ENCODE data around the gene PER2. TPM values are rescaled to one million over a fixed set of nuclear protein-coding genes. Genes with fewer than 3 reads are reported as not detected.
"Not testable (repeated sequence)": the region's sequence is repeated elsewhere in the genome, so short reads cannot be mapped to it uniquely, and the experiment has no call there.

The PER2 gene
- polyA plus RNA-seq, 3 donors = 5.2 to 9.1 (median 5.8) TPM

DNA sequence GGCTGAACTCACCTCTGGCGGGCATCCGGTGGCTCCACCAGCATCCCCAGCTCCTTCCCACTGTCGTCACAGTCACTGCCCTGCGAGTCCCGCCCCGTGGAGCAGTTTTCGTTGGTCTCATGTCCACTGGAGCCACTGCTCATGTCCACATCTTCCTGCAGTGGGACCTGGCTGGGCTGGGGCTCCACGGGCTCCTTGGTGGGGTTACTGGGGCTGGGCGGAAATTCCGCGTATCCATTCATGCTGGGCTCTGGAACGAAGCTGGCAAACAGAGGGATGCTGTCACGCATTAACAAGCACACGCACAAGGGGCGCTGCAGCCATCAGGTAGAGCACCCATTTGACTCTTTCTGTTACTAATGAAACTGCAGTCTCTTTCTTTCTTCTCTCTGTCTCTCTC, 10.7 kb downstream of the PER2 start:
- DNase-seq (ENCODE audit: extremely low read depth in 1 of 11, low read depth in 9 of 11, low spot score in 4 of 11) = no peak

DNA sequence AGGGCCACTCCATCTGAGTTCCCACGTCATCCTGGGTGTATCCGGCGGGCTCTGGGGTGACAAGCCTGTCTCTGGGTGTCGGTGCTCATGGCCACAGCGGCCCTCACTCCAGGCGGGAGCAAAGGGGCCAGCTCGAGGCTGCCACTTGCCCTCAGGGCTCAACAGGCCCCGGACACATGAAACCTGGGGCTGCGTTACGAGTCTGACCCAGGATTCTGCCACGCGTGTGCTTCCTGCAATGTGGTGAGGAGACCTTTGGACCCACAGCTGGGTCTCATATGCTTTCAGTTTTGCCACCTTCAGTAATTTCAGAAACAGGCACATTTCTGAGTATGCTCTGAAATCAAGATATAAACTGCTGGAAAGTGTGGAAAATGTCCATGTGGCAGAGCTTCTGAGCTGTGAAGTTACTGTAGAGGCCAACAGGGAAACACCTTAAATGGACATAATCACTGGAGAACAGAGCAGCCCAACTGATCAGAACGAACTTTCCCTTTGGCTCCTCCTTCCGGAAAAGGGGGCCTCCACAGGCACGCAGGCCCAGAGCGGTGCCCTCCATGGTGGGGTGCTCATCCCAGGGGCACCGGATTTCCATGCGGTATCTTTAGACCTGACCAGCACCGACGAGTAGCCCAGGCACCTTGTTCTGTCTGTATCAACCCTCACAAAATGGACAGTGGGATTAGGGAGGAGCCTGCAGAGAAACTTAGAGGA, 14.1 kb downstream of the PER2 start:
- DNase-seq (ENCODE audit: extremely low read depth in 1 of 11, low read depth in 9 of 11, low spot score in 4 of 11) = no peak

DNA sequence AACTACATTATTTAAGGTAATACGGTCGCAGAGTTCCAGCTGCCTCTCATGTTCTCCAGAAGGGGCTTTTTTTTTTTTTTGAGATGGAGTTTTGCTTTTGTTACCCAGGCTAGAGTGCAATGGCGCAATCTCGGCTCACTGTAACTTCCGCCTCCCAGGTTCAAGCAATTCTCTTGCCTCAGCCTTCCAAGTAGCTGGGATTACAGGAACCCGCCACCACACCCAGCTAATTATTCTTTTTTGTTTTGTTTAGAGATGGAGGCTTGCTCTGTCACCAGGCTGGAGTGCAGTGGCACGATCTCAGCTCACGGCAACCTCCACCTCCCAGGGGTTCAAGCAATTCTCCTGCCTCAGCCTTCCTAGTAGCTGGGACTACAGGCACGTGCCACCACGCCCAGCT, 15.0 kb downstream of the PER2 start:
- DNase-seq (ENCODE audit: extremely low read depth in 1 of 11, low read depth in 9 of 11, low spot score in 4 of 11) = not testable (repeated sequence)

DNA sequence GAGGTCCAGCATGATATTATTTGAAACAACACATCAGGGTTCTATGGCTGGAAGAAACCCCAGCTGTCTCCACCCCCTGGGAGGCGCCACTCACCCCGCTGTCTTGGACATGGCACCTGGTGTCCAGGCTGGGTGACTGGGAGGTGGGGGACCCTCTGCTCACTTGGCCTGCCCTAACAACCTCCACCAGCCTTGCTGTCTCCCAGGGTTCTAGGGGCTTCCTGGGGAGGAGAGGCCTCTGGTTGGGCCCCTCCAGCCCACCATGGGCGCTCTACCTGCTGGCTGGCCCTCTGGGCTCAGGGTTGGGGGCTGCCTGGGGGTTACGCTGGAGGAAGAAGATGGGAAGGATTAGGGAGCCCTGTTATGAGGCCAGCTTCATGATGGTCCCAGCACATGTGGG, 16.3 kb downstream of the PER2 start:
- DNase-seq (ENCODE audit: extremely low read depth in 1 of 11, low read depth in 9 of 11, low spot score in 4 of 11) = no peak

DNA sequence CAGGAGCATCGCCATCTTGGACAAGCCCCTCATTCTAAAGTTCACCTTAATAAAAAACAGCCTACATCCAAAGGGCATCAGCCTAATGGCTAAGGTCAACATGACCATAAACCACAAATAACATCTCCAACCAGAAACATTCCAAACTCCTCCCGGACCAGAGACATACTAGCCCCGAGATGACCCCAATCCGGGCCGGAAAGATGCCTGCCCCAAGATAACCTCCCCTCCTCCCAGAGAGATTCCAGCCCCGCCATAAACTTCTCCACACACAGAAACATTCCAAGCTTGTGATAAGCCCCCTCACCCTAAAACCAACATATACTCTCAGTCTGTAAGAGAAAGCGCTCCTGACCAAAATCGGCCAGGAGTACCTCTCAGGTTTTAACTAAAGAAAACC, 16.7 kb downstream of the PER2 start:
- not testable (repeated sequence) for DNase-seq (ENCODE audit: extremely low read depth in 1 of 11, low read depth in 9 of 11, low spot score in 4 of 11)

DNA sequence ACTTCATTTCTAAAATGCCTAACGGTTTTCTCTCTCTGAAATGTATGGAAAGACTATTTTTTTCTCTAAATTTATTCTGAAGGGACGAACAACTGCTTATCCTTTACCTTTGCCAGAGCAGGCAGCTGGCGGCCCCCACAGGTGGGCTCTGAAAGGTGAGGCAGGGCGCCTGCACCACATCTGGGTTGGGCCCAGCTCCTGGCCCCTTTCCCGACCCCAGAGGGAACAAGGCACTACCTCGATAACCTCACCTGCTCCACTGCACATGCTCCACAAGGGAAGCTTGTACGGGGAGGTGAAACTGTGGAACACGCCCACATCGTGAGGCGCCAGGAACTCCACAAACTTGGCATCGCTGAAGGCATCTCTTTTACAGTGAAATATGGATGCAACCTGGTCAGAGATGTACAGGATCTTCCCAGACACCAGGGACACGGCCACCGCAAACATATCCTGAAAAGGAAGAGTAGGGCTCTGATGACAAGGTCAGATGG, 17.3 kb downstream of the PER2 start:
- no peak for DNase-seq (ENCODE audit: extremely low read depth in 1 of 11, low read depth in 9 of 11, low spot score in 4 of 11)

DNA sequence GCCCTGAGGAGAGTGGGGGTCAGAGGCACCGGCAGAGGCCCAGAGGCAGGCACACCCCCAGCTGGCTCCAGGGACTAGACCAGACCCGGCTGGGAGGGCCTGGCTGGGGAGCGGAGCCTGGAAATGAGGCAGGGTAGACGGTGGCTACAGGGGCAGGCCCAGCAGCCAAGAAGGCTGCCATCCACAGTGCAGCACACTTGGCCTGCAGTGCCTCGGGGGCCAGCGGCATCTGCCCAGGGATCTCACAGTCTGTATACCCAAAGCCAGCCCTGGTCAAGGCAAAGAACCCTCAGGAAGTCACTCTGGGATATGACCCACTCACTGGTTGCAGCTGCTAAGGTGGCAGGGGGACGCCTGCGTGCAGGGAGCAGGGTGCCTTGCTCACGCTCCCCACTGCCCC, 17.8 kb downstream of the PER2 start:
- DNase-seq (ENCODE audit: extremely low read depth in 1 of 11, low read depth in 9 of 11, low spot score in 4 of 11) = no peak

DNA sequence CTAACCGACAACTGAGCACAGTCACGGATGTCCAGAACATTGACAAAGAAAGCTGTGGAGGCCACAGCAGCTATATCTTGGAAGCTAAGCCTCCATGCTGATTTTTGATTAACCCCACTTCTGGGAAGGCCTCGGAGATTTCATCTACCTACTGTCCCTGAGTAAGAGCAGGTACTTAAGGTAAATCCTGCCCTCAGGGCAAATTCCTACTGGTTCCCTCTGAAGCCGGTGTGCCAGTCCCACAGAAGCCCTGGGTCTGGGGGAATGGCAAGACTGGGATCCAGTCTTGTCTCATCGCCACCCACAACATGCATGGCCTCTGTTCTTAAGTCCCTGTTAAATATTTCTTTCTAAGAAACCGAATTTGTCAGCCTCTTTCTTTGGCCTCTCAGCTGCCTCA, 18.7 kb downstream of the PER2 start:
- no peak for DNase-seq (ENCODE audit: extremely low read depth in 1 of 11, low read depth in 9 of 11, low spot score in 4 of 11)

DNA sequence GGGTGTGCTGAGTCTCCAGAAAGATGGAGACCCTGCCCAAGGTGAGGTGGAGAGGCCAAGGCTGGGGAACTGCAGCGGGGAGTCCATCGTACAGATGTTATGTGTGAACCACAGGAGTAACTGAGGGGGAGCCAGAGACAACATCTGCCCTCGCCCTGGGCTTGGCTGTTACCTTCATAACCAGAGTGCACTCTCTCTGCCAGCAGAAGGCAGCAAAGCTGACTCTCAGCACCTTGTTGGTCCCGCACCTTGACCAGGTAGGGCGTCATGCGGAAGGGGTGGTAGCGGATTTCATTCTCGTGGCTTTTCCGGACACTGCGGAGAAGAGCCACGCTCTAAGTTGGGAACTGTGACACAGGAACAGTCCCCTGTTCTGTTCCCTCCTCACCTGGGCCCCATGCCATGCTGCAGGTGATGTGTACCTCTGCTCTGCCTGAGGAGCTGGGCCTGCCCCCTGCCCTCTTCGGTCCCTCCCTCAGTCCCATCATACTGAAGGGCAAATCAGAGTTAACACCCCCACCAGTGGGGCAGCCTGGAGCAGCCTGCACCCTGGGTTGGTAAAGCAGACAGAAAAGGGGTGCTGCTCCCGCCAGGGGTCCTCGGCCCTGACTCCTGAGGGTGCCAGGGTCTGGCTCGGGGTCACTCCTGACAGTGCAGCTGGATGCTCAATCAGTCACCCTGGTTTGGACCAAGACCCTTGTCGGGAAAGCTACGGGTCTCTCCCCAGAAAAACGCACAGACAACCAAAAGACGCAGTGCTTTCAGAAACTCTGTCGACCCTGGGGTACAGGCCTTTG, 20.3 kb downstream of the PER2 start:
- no peak for DNase-seq (ENCODE audit: extremely low read depth in 1 of 11, low read depth in 9 of 11, low spot score in 4 of 11)

DNA sequence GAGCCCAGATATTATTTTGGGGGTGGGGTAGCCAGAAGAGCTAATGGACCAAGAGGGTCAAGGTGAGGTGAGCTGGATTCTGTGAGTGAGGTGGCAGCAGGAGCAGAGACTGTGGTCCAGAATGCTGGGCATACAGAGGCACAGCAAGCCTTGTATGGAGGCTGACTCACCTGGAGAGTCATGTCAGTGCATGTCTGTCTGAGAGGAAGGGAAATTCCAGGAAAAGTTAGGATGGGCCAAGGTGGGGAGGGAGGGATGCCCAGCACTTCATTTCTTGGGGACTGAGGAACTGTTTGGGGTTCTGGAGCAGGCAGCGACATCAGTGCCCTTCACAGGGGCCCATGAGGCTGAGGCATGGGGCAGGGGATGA, 21.1 kb downstream of the PER2 start:
- DNase-seq (ENCODE audit: extremely low read depth in 1 of 11, low read depth in 9 of 11, low spot score in 4 of 11) = no peak

DNA sequence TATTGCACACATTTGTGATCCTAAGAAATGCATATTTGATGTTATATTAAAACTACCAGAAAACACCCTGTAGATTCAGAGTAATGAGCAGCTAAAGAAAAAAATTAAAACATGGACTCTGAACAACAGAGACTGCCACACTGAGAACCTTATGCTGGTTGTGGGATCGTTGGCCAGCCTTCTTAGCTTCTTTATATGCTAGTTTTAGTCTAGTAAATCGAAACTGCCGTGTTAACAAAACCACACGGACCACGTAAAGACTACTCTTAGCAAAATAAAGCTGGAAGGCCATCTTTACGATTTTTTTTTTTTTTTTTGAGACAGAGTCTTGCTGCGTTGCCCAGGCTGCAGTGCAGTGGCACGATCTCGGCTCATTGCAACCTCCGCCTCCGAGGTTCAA, 22.8 kb downstream of the PER2 start:
- DNase-seq (ENCODE audit: extremely low read depth in 1 of 11, low read depth in 9 of 11, low spot score in 4 of 11) = no peak

DNA sequence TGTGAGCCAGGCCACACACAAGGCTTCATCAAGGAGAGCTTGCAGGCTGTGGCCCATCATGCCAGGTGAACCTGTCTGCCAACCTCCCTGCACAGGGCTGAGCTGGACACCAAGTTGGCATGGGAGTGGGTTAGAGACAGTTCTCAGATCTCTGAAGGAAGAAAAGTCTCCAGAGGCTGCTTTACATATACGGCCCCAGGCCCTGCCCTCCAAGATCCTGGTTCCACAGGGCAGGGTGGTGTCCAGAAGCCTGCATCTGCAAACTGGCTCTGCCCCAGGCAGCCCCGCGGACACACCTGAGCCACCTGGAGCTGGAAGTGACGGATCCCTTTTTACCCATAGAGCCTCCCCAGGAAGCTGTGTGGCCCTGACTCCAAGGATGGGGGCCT, 24.3 kb downstream of the PER2 start:
- no peak for DNase-seq (ENCODE audit: extremely low read depth in 1 of 11, low read depth in 9 of 11, low spot score in 4 of 11)

DNA sequence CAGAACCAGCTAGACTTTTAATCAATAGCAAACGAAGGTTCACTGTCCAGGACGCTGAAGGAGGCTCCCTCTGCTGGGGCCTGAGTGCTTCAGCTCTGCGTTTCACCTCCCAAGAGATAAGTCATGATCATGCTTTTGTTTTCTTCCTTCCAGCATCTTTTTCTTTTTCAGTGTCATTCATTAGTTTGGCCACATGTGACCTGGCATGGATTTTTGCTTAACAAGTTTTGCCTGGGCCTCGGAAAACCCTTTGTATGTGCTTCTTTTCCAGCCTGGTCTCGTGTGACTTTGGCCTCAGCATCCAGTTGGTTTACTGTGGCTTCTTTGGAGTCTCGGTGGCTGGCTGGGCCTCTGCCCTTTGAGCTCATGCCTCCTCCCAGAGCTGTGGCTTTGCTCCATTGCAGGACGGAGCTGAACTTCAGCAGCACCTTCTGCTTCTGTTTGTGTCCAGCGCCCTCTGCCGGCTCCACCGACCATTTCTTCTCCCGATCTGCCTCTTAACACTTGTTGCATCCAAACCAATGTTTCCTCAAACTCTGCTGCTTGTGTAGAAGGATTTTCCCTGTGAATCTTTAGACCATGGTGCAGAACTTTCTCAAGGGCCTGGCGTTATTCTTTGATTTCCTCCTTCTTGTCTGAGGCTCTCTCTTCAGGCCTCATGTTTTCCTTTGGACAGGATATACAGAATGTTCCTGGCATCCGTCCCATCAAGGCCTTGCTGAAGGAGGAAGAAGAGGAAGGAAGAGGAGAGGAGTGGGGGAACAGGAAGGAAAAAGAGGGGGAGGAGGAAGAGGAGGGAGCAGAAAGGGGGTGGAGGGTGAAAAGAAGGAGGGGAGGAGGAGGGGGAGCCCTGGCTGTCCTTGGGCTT, 25.0 kb downstream of the PER2 start:
- peak in 9 of 11 donors; percentile 75 to 88 (median 85) for DNase-seq (ENCODE audit: extremely low read depth in 1 of 11, low read depth in 9 of 11, low spot score in 4 of 11)

DNA sequence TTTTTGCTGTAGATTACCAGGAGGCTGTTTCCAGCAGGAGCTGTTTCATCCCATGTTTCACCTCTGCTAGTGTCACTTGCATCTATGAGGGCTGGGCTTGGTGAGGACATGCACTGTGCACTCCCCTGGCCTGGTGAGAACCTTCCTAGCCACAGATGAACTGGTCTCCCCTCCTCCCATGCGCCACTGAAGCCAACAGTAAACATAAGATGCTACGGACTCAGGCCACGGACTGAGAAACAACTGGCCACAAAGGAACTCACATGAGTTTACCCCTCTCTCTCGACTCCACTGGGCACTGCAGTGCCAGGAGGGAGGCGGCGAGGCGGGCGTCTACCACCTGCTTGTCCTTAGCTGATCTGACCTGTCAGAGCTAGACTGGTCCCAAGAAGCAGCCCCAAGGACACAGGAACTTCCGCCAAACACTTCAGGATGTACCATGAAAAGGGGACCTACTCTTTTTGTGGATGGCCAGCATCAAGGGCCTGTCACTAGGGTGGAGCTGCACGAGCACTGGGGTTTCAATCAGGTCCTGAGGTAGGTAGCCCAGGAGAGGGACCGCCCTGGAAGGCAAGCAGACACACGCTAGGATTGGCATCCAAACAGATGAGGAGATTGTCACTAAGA, 25.8 kb downstream of the PER2 start:
- no peak for DNase-seq (ENCODE audit: extremely low read depth in 1 of 11, low read depth in 9 of 11, low spot score in 4 of 11)

DNA sequence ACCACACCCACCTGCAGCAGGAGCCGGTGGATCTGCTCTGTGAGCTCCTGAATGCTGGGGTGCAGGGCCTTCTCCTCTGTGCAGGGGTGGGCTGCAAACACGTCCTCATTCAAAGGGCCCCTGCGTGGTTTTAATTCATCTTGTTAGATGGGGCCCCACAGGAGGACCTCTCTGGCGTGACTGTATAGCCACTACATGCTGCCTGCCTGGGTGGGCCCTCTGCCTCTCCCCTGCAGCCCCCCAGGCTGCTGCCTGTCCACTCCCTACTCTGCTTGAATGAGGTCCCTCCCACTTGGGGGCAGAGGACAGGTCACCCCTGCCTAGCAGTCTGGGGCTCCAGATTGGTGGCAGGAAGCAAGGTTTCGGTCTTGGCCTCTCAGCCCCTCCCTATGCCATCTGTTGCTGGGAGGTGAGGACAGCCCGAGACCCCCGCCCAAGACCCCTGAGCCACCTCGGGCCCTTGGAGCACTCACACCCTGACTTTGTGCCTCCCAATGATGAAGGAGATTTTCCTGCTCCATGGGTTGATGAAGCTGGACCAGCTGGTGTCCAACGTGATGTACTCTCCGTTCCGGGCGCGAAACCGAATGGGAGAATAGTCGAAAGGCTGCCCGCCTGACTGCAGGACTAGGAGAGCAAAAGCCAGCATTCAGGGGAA, 26.6 kb downstream of the PER2 start:
- DNase-seq (ENCODE audit: extremely low read depth in 1 of 11, low read depth in 9 of 11, low spot score in 4 of 11) = no peak

DNA sequence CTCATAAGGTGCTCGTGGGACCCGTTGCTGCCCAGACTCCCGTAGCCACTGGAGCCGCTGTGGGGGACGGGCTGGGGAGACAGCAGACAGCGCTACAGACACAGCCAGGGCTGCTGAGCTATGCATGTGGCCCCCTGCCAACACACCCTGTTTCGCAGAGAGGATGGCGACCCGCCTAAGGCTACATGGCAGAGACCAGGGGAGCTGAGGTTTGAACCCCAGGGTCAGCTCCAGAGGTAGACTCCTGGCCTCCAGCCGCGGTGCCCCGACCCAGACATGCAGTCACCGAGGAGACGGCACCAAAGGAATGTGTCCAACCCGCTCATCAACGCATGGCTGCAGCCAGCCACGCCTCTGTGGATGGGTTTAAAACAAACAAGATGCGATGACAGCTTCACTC, 27.5 kb downstream of the PER2 start:
- DNase-seq (ENCODE audit: extremely low read depth in 1 of 11, low read depth in 9 of 11, low spot score in 4 of 11) = no peak

DNA sequence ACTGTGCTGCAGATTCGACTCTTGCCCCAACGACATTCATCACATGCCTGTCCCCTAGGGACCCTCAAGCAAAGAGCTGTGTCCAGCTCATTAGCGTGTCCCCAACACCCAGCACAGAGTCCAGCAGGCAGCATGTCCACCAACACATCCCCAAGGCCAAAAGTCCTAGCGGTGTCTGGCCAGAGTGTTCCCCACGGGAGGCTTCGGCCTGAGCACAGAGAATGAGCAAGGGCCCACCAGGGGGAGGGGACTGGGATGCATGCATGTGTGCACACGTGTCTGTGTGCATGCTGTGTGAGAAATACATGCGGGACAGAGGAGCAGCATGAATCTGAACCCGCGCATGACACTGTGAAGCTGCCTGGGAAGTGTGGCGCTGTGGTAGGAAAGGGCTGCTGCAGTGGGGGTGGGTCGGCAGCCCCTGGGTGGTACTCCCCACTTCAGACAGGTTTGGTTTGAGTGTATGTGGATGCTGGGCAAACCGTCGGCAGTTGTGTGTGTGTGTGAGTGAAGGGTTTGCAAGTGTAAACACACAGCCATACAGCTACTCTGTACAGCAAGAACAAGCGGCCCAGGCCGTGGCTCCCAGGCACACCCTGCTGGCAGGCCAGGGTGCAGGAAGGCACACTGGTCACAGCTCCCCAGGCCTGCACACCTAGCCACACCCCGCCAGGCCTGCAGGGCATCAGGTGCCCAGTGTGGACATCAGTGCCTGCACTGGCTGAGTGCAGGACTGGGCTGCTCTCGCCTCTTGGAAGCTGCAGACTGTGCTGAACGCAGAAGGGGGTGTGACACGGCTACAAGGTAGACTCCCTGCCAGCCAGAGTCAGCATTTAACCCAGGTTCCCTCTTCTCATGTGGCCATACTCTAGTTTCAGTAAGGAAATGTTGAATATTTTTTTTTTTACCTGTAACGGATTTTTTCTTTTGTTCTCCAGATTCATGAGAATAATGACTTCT, 29.1 kb downstream of the PER2 start:
- DNase-seq (ENCODE audit: extremely low read depth in 1 of 11, low read depth in 9 of 11, low spot score in 4 of 11) = no peak

Measured in renal cortex interstitium (tissue), 11 donors.